ENCODE results near the gene CAMSAP1. TPM values are rescaled to one million over a fixed set of nuclear protein-coding genes. Genes with fewer than 3 reads are reported as not detected.
"Not testable (repeated sequence)": the region's sequence is repeated elsewhere in the genome, so short reads cannot be mapped to it uniquely, and the experiment has no call there.

CAMSAP1 gene
- total RNA-seq, 1 donor from 2014 or later, result 35.5 TPM

- H3K36me3 Mint-ChIP-seq (ENCODE audit: low read depth), result peaks cover 7% of the 10 kb centered on the region
- H3K27me3 Mint-ChIP-seq (ENCODE audit: low read depth), result no peaks in the 10 kb centered on the region
- H3K4me1 Mint-ChIP-seq (ENCODE audit: low read depth), result peaks cover 36% of the 10 kb centered on the region
- no peak for TF ChIP-seq CTCF (IDR thresholded peaks at IDR 0.05)
- no peak overlapping the region for H3K4me3 Mint-ChIP-seq (ENCODE audit: unreplicated experiment)
- peaks cover 14% of the 10 kb centered on the region for H3K9me3 Mint-ChIP-seq (ENCODE audit: low read depth)
- H3K27ac Mint-ChIP-seq (ENCODE audit: unreplicated experiment), result no peak overlapping the region
- no peak for DNase-seq (ENCODE audit: low spot score)
These were observed 11.1 kb downstream of the CAMSAP1 start for GRCh38 chr9:135896205-135896604.

DNA sequence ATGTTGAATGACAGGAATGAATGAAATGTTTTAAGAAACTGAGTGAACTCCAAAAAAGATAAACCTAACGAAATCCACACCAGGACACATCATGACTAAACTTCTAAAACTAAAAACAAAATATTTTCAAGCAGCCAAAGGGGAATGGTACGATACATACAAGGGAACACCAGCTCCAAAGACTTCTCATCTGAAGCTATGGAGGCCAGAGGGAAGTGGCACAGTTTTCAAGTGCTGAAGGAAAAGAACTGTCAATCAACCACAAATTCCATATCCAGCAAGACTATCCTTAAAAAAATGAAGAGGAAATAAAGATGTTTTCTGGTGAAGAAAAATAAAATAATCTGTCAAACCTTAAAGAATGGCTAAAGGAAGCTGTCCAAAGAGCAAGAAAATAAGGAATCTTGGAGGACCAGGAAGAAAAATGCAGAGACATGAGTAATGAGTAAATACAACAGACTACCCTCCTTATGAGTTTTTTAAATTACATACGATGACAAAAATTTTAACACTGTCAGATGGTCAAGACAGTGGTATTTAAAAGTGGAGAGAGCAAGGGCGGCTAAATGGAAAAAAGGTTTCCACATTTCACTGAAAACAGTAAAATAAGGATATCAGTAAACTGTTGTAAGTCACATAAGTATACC, 12.0 kb downstream of the CAMSAP1 start:
- H3K27me3 Mint-ChIP-seq (ENCODE audit: low read depth), result no peaks in the 10 kb centered on the region
- H3K4me3 Mint-ChIP-seq (ENCODE audit: unreplicated experiment), result no peak overlapping the region
- H3K36me3 Mint-ChIP-seq (ENCODE audit: low read depth), result peaks cover 7% of the 10 kb centered on the region
- peaks cover 14% of the 10 kb centered on the region for H3K9me3 Mint-ChIP-seq (ENCODE audit: low read depth)
- no peak for DNase-seq (ENCODE audit: low spot score)
- peaks cover 45% of the 10 kb centered on the region for H3K4me1 Mint-ChIP-seq (ENCODE audit: low read depth)
- no peak for TF ChIP-seq CTCF (IDR thresholded peaks at IDR 0.05)
- no peak overlapping the region for H3K27ac Mint-ChIP-seq (ENCODE audit: unreplicated experiment)

DNA sequence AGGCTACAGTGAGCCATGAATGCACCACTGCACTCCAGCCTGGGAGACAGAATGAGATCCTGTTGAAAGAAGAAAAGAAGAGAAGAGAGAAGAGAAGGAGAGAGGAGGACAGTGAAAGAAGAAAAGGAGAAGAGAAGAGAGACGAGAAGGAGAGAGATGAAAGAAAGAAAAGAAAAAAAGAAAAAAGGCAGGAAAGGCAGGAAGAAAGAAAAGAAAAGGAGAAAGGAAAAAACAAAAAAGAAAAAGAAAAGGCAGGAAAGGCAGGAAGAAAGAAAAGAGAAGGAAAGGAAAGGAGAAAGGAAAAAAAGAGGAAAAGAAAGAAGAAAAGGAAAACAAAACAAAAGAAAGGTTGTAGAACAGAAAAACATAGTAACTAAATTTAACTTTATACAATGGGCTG, 14.2 kb downstream of the CAMSAP1 start:
- peaks cover 43% of the 10 kb centered on the region for H3K4me1 Mint-ChIP-seq (ENCODE audit: low read depth)
- H3K27me3 Mint-ChIP-seq (ENCODE audit: low read depth), result no peaks in the 10 kb centered on the region
- no peak for DNase-seq (ENCODE audit: low spot score)
- no peak overlapping the region for H3K4me3 Mint-ChIP-seq (ENCODE audit: unreplicated experiment)
- H3K27ac Mint-ChIP-seq (ENCODE audit: unreplicated experiment), result peak overlapping the region; percentile 46
- no peak for TF ChIP-seq CTCF (IDR thresholded peaks at IDR 0.05)
- peaks cover 4% of the 10 kb centered on the region for H3K36me3 Mint-ChIP-seq (ENCODE audit: low read depth)
- peaks cover 11% of the 10 kb centered on the region for H3K9me3 Mint-ChIP-seq (ENCODE audit: low read depth)

DNA sequence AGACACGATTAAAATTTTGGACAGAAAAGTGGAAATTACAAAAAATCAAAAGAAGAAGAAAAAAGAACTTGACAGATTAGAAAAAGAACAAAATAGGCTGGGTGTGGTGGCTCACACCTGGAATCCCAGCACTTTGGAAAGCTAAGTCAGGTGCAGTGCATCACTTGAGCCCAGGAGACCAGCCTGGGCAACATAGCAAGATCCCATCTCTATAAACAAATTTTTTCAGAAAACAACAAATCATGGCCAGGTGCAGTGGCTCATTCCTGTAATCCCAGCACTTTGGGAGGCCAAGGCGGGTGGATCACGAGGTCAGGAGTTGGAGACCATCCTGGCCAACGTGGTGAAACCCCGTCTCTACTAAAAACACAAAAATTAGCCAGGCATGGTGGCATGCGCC, 15.0 kb downstream of the CAMSAP1 start:
- H3K27ac Mint-ChIP-seq (ENCODE audit: unreplicated experiment); DNase-seq (ENCODE audit: low spot score); H3K4me3 Mint-ChIP-seq (ENCODE audit: unreplicated experiment); H3K36me3 Mint-ChIP-seq (ENCODE audit: low read depth); H3K27me3 Mint-ChIP-seq (ENCODE audit: low read depth): not testable (repeated sequence)
- H3K9me3 Mint-ChIP-seq (ENCODE audit: low read depth), result peaks cover 11% of the 10 kb centered on the region
- peaks cover 49% of the 10 kb centered on the region for H3K4me1 Mint-ChIP-seq (ENCODE audit: low read depth)

GRCh38 chr9:135891027-135891631, 16.2 kb downstream of the CAMSAP1 start:
- peaks cover 11% of the 10 kb centered on the region for H3K9me3 Mint-ChIP-seq (ENCODE audit: low read depth)
- peaks cover 4% of the 10 kb centered on the region for H3K36me3 Mint-ChIP-seq (ENCODE audit: low read depth)
- no peak overlapping the region for H3K27ac Mint-ChIP-seq (ENCODE audit: unreplicated experiment)
- peaks cover 57% of the 10 kb centered on the region for H3K4me1 Mint-ChIP-seq (ENCODE audit: low read depth)
- no peaks in the 10 kb centered on the region for H3K27me3 Mint-ChIP-seq (ENCODE audit: low read depth)
- no peak for TF ChIP-seq CTCF (IDR thresholded peaks at IDR 0.05)
- no peak overlapping the region for H3K4me3 Mint-ChIP-seq (ENCODE audit: unreplicated experiment)
- no peak for DNase-seq (ENCODE audit: low spot score)
